HepG2 (cell line): ENCODE data around the gene PDRG1. TPM values are rescaled to one million over a fixed set of nuclear protein-coding genes. Genes with fewer than 3 reads are reported as not detected.
A peak's percentile ranks its signal among the peaks of the same experiment; 100 is the strongest.

Source experiments
- ADNP ChIP-seq: sonication (generic); formaldehyde crosslinking; IDR thresholded peaks from 2 replicates; pipeline ENCODE4 v1.4.0; 2020; ENCODE audit warnings: missing genetic modification reagents
- GMEB1 ChIP-seq: sonication (generic); formaldehyde crosslinking; IDR thresholded peaks from 2 replicates; pipeline ENCODE4 v1.5.1; 2020; ENCODE audit warnings: missing genetic modification reagents, mild to moderate bottlenecking, borderline replicate concordance
- LCORL ChIP-seq, 2 experiments: fragments of 450-650 bp in 1 of 2; sonication (generic) in 1 of 2; formaldehyde crosslinking in 1 of 2; IDR thresholded peaks; 2 replicates each; pipeline versions ENCODE4 v1.5.0 to v1.6.1; 2017 to 2020; ENCODE audit warnings: antibody characterized with exemption in 1 of 2, missing genetic modification reagents in 1 of 2
- POLR2A ChIP-seq, 2 experiments: IDR thresholded peaks; 2 replicates each; pipeline ENCODE4 v1.6.1; 2011; ENCODE audit warnings: low read depth in 2 of 2, low read length in 2 of 2, mild to moderate bottlenecking in 1 of 2, moderate library complexity in 1 of 2; ENCODE audit not compliant: insufficient read depth in 1 of 2
- ZBTB21 ChIP-seq: sonication (generic); formaldehyde crosslinking; IDR thresholded peaks from 2 replicates; pipeline ENCODE4 v1.4.0; 2020; ENCODE audit warnings: missing genetic modification reagents
- ZFP90 ChIP-seq: sonication (generic); formaldehyde crosslinking; IDR thresholded peaks from 2 replicates; pipeline ENCODE4 v1.8.0; 2022; ENCODE audit warnings: missing genetic modification reagents, mild to moderate bottlenecking, inconsistent platforms, borderline replicate concordance
- ZNF407 ChIP-seq: sonication (generic); formaldehyde crosslinking; IDR thresholded peaks from one replicate; pipeline ENCODE4 v1.5.1; 2020; ENCODE audit warnings: mild to moderate bottlenecking, missing genetic modification reagents; ENCODE audit errors: not compliant biosample characterization
- ZNF547 ChIP-seq: sonication (generic); formaldehyde crosslinking; IDR thresholded peaks from 2 replicates; pipeline ENCODE4 v1.5.1; 2020; ENCODE audit warnings: mild to moderate bottlenecking, missing genetic modification reagents
- ZNF615 ChIP-seq: sonication (generic); formaldehyde crosslinking; IDR thresholded peaks from 2 replicates; pipeline ENCODE4 v1.5.0; 2020; ENCODE audit warnings: mild to moderate bottlenecking, missing genetic modification reagents, borderline replicate concordance
- polyA plus RNA-seq, 8 experiments: library from polyadenylated mRNA; depleted of rRNA in 3 of 8; stranded (reverse) in 7 of 8; unstranded in 1 of 8; fragments of >200 nt; fragmentation: Illumina TruSeq in 4 of 8; extraction: Trizol in 4 of 8; gene quantifications; 2 replicates each; pipeline versions ENCODE4 v1.2.1 to v1.2.3, GENCODE V29; 2011 to 2016; ENCODE audit warnings: low read depth in 4 of 8, missing spikeins in 1 of 8, mixed read lengths in 1 of 8; ENCODE audit not compliant: insufficient read depth in 1 of 8
- total RNA-seq, 5 experiments: library from RNA; depleted of rRNA; stranded (reverse); fragments of >200 nt; fragmentation: Illumina TruSeq; extraction: Trizol; gene quantifications; 2 replicates each; pipeline ENCODE4 v1.2.3, GENCODE V29; 2016; ENCODE audit warnings: low read depth in 1 of 5
- TF ChIP-seq, protein P1 (sequence below): sonication (generic); formaldehyde crosslinking; IDR thresholded peaks from 2 replicates; pipeline ENCODE4 v1.8.1; 2023; ENCODE audit warnings: mild to moderate bottlenecking, missing genetic modification reagents
- TF ChIP-seq, protein P2 (sequence below): sonication (generic); formaldehyde crosslinking; IDR thresholded peaks from 2 replicates; pipeline ENCODE4 v1.4.0; 2020; ENCODE audit warnings: missing genetic modification reagents, borderline replicate concordance
- TF ChIP-seq, protein P3 (sequence below): sonication (generic); formaldehyde crosslinking; IDR thresholded peaks from 2 replicates; pipeline ENCODE4 v1.4.0; 2020; ENCODE audit warnings: missing genetic modification reagents

The PDRG1 gene
- total and polyA plus RNA-seq, 2 of the 13 experiments (the other 11 are each of a cell fraction or from before 2014, with no cell fraction given), result 16.6 to 18.0 TPM

GRCh38 chr20:31968291-31969126 is 16.7 kb upstream of the PDRG1 start (continued):
- peak; percentile 100 for TF ChIP-seq ZFP90
- peak; percentile 98 for TF ChIP-seq ZBTB21 (CRISPR knock-in tag)
- TF ChIP-seq, protein P1, sequence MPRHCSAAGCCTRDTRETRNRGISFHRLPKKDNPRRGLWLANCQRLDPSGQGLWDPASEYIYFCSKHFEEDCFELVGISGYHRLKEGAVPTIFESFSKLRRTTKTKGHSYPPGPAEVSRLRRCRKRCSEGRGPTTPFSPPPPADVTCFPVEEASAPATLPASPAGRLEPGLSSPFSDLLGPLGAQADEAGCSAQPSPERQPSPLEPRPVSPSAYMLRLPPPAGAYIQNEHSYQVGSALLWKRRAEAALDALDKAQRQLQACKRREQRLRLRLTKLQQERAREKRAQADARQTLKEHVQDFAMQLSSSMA, result peak; percentile 99
- peak; percentile 100 for TF ChIP-seq ZNF615 (CRISPR knock-in tag)
- TF ChIP-seq, protein P2, sequence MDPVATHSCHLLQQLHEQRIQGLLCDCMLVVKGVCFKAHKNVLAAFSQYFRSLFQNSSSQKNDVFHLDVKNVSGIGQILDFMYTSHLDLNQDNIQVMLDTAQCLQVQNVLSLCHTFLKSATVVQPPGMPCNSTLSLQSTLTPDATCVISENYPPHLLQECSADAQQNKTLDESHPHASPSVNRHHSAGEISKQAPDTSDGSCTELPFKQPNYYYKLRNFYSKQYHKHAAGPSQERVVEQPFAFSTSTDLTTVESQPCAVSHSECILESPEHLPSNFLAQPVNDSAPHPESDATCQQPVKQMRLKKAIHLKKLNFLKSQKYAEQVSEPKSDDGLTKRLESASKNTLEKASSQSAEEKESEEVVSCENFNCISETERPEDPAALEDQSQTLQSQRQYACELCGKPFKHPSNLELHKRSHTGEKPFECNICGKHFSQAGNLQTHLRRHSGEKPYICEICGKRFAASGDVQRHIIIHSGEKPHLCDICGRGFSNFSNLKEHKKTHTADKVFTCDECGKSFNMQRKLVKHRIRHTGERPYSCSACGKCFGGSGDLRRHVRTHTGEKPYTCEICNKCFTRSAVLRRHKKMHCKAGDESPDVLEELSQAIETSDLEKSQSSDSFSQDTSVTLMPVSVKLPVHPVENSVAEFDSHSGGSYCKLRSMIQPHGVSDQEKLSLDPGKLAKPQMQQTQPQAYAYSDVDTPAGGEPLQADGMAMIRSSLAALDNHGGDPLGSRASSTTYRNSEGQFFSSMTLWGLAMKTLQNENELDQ (CRISPR knock-in tag), result peak; percentile 100
- TF ChIP-seq ZNF547 (CRISPR knock-in tag), result peak; percentile 100
- TF ChIP-seq LCORL (IDR thresholded peaks at IDR 0.05), result no peak
- TF ChIP-seq LCORL (CRISPR knock-in tag; IDR thresholded peaks at IDR 0.05), result peak; percentile 100
- TF ChIP-seq GMEB1 (CRISPR knock-in tag), result peak; percentile 92
- TF ChIP-seq POLR2A (IDR thresholded peaks at IDR 0.05; ENCODE audit: insufficient read depth in 1 of 2, low read depth in 2 of 2, low read length in 2 of 2), result no peak
- TF ChIP-seq ZNF407 (CRISPR knock-in tag), result peak; percentile 100
- TF ChIP-seq, protein P3, sequence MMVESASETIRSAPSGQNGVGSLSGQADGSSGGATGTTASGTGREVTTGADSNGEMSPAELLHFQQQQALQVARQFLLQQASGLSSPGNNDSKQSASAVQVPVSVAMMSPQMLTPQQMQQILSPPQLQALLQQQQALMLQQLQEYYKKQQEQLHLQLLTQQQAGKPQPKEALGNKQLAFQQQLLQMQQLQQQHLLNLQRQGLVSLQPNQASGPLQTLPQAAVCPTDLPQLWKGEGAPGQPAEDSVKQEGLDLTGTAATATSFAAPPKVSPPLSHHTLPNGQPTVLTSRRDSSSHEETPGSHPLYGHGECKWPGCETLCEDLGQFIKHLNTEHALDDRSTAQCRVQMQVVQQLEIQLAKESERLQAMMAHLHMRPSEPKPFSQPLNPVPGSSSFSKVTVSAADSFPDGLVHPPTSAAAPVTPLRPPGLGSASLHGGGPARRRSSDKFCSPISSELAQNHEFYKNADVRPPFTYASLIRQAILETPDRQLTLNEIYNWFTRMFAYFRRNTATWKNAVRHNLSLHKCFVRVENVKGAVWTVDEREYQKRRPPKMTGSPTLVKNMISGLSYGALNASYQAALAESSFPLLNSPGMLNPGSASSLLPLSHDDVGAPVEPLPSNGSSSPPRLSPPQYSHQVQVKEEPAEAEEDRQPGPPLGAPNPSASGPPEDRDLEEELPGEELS (CRISPR knock-in tag), result peak; percentile 99
- peak; percentile 98; the same call in 1 of the 2 replicates for TF ChIP-seq ADNP (CRISPR knock-in tag)
